GM18517 (cell line): ENCODE measurements around the gene SHCBP1L.

Experiments
- ATAC-seq: cut with Tn5 transposase; IDR thresholded peaks from one replicate; pipeline ENCODE4 v1.9.1; 2021; ENCODE audit warnings: mild to moderate bottlenecking, moderate library complexity; ENCODE audit not compliant: unreplicated experiment

SHCBP1L gene

GRCh38 chr1:182897696-182898095 lies 55.3 kb downstream of the SHCBP1L start:
- ATAC-seq: no peak

GRCh38 chr1:182890927-182891610 lies 61.9 kb downstream of the SHCBP1L start:
- no peak for ATAC-seq

- no peak for ATAC-seq
Measured at GRCh38 chr1:182889997-182890396, 63.0 kb downstream of the SHCBP1L start.

GRCh38 chr1:182888736-182889531 lies 64.0 kb downstream of the SHCBP1L start:
- no peak for ATAC-seq

GRCh38 chr1:182886985-182887384 lies 66.0 kb downstream of the SHCBP1L start:
- ATAC-seq: no peak

- no peak for ATAC-seq
Measured at GRCh38 chr1:182885591-182885990, 67.4 kb downstream of the SHCBP1L start.

GRCh38 chr1:182884872-182885271 lies 68.1 kb downstream of the SHCBP1L start:
- no peak for ATAC-seq

- ATAC-seq: no peak
Measured at GRCh38 chr1:182877842-182878241, 75.1 kb downstream of the SHCBP1L start.

GRCh38 chr1:182877331-182877730 lies 75.6 kb downstream of the SHCBP1L start:
- ATAC-seq: no peak

- ATAC-seq: no peak
Measured at GRCh38 chr1:182875889-182876288, 77.1 kb downstream of the SHCBP1L start.

- ATAC-seq: no peak
Measured at GRCh38 chr1:182872881-182873280, 80.1 kb downstream of the SHCBP1L start.

GRCh38 chr1:182869241-182869666 lies 83.7 kb downstream of the SHCBP1L start:
- no peak for ATAC-seq

- ATAC-seq: no peak
Measured at GRCh38 chr1:182867861-182868260, 85.1 kb downstream of the SHCBP1L start.

- no peak for ATAC-seq
Measured at GRCh38 chr1:182863940-182864339, 89.0 kb downstream of the SHCBP1L start.

- ATAC-seq: no peak
Measured at GRCh38 chr1:182862827-182863226, 90.1 kb downstream of the SHCBP1L start.

GRCh38 chr1:182861994-182862393 lies 91.0 kb downstream of the SHCBP1L start:
- ATAC-seq: no peak

GRCh38 chr1:182860658-182861057 lies 92.3 kb downstream of the SHCBP1L start:
- ATAC-seq: no peak

- no peak for ATAC-seq
Measured at GRCh38 chr1:182857212-182857611, 95.8 kb downstream of the SHCBP1L start.

- ATAC-seq: no peak
Measured at GRCh38 chr1:182855911-182856310, 97.1 kb downstream of the SHCBP1L start.

GRCh38 chr1:182851825-182852224 lies 101.1 kb downstream of the SHCBP1L start:
- no peak for ATAC-seq

- no peak for ATAC-seq
Measured at GRCh38 chr1:182850319-182850718, 102.6 kb downstream of the SHCBP1L start.
